HepG2 (cell line): Measurements from ENCODE around the gene ENTPD6. TPM values are rescaled to one million over a fixed set of nuclear protein-coding genes. Genes with fewer than 3 reads are reported as not detected.

Experiments
- AHR ChIP-seq: IDR thresholded peaks from 2 replicates; pipeline ENCODE4 v1.6.1; 2018; ENCODE audit warnings: missing genetic modification reagents, missing compliant biosample characterization
- ARID5B ChIP-seq: IDR thresholded peaks from 2 replicates; pipeline ENCODE4 v1.4.0; 2020; ENCODE audit warnings: mild to moderate bottlenecking, missing genetic modification reagents
- E2F1 ChIP-seq: sonication (generic); formaldehyde crosslinking; IDR thresholded peaks from 2 replicates; pipeline ENCODE4 v1.5.0; 2020; ENCODE audit warnings: missing genetic modification reagents
- HMG20A ChIP-seq: IDR thresholded peaks from 2 replicates; pipeline ENCODE4 v1.6.1; 2016; ENCODE audit warnings: borderline replicate concordance
- JUNB ChIP-seq: sonication (generic); formaldehyde crosslinking; IDR thresholded peaks from 2 replicates; pipeline ENCODE4 v1.8.0; 2022; ENCODE audit warnings: missing genetic modification reagents, mild to moderate bottlenecking, borderline replicate concordance
- MEIS2 ChIP-seq: sonication (generic); formaldehyde crosslinking; IDR thresholded peaks from 2 replicates; pipeline ENCODE4 v1.9.0; 2021; ENCODE audit warnings: mild to moderate bottlenecking, missing genetic modification reagents
- TERF1 ChIP-seq: sonication (generic); formaldehyde crosslinking; IDR thresholded peaks from 2 replicates; pipeline ENCODE4 v1.8.0; 2022; ENCODE audit warnings: mild to moderate bottlenecking, missing genetic modification reagents, moderate library complexity
- TOE1 ChIP-seq: sonication (generic); formaldehyde crosslinking; IDR thresholded peaks from 2 replicates; pipeline ENCODE4 v1.4.0; 2020; ENCODE audit warnings: mild to moderate bottlenecking, missing genetic modification reagents
- TOPORS ChIP-seq: sonication (generic); formaldehyde crosslinking; IDR thresholded peaks from 2 replicates; pipeline ENCODE4 v1.8.0; 2023; ENCODE audit warnings: mild to moderate bottlenecking, missing genetic modification reagents
- U2AF2 ChIP-seq: fragments of 200-400 bp; formaldehyde crosslinking; IDR thresholded peaks from 2 replicates; pipeline ENCODE4 v1.6.1; 2017; ENCODE audit warnings: low read depth, mild to moderate bottlenecking, low read length
- ZBTB26 ChIP-seq: IDR thresholded peaks from 2 replicates; pipeline ENCODE4 v1.6.1; 2016; ENCODE audit warnings: missing compliant biosample characterization, missing genetic modification reagents, borderline replicate concordance
- ZNF280D ChIP-seq: sonication (generic); formaldehyde crosslinking; IDR thresholded peaks from 2 replicates; pipeline ENCODE4 v1.5.1; 2020; ENCODE audit warnings: mild to moderate bottlenecking, missing genetic modification reagents
- ZNF362 ChIP-seq: sonication (generic); formaldehyde crosslinking; IDR thresholded peaks from 2 replicates; pipeline ENCODE4 v1.4.0; 2020; ENCODE audit warnings: missing genetic modification reagents, mild to moderate bottlenecking, borderline replicate concordance
- ZNF816 ChIP-seq: sonication (generic); formaldehyde crosslinking; IDR thresholded peaks from 2 replicates; pipeline ENCODE4 v1.8.0; 2022; ENCODE audit warnings: missing genetic modification reagents, mild to moderate bottlenecking, borderline replicate concordance
- polyA plus RNA-seq, 8 experiments: library from polyadenylated mRNA; depleted of rRNA in 3 of 8; stranded (reverse) in 7 of 8; unstranded in 1 of 8; fragments of >200 nt; fragmentation: Illumina TruSeq in 4 of 8; extraction: Trizol in 4 of 8; gene quantifications; 2 replicates each; pipeline versions ENCODE4 v1.2.1 to v1.2.3, GENCODE V29; 2011 to 2016; ENCODE audit warnings: low read depth in 4 of 8, missing spikeins in 1 of 8, mixed read lengths in 1 of 8; ENCODE audit not compliant: insufficient read depth in 1 of 8
- total RNA-seq, 5 experiments: library from RNA; depleted of rRNA; stranded (reverse); fragments of >200 nt; fragmentation: Illumina TruSeq; extraction: Trizol; gene quantifications; 2 replicates each; pipeline ENCODE4 v1.2.3, GENCODE V29; 2016; ENCODE audit warnings: low read depth in 1 of 5

The ENTPD6 gene
- total and polyA plus RNA-seq, 2 of the 13 experiments (the other 11 are each of a cell fraction or from before 2014, with no cell fraction given), result 164 to 172 TPM

DNA sequence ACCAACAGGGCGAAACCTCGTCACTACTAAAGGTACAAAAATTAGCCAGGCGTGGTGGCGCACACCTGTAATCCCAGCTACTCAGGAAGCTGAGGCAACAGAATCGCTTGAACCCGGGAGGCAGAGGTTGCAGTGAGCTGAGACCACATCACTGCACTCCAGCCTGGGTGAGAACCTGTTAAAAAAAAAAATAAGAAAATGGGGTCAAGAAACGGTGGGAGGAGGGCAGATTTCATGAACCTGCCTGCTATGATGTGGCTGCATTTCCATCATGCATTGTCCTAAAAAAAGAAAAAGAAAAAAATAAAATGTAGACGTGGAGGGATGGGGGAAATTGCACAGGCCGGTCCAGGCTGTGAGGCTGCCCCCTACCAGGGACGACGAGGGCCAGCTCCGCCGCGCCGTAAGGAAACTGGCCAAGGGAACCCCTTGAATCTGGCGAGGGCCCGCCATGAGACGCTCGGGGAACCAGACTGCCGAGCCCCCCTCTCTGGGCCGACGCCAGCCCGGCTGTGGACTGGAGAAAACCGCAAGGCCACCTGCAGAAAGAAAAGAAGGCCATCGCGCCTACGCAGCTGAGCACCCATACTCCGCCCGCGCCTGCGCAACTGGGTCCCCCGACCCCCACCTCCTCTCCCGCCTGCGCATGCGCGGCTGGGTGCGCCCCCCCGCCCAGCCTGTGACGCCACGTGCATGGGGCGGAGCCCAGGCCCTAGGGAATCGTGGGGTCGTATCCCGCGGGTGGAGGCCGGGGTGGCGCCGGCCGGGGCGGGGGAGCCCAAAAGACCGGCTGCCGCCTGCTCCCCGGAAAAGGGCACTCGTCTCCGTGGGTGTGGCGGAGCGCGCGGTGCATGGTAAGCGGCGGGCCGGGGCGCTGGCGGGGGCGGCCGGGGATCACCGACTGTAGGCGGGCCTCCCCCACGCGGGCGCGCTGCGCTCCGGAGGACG, at the start of gene ENTPD6 (continued):
- TF ChIP-seq JUNB (CRISPR knock-in tag) (no peak), ZNF816 (CRISPR knock-in tag) (peak; percentile 95), ZBTB26 (peak; percentile 29; the same call in 1 of the 2 replicates), MEIS2 (CRISPR knock-in tag) (no peak), ARID5B (CRISPR knock-in tag) (peak; percentile 39), TOPORS (peak; percentile 79; the same call in 1 of the 2 replicates), TOE1 (CRISPR knock-in tag) (no peak), AHR (CRISPR knock-in tag) (peak; percentile 80; the same call in 1 of the 2 replicates), E2F1 (no peak), TERF1 (CRISPR knock-in tag) (peak; percentile 86; the same call in 1 of the 2 replicates), ZNF362 (CRISPR knock-in tag) (peak; percentile 71; the same call in 1 of the 2 replicates), HMG20A (CRISPR knock-in tag) (no peak), ZNF280D (CRISPR knock-in tag) (no peak), U2AF2 (peak; percentile 78; the same call in 1 of the 2 replicates)
